Measurements from ENCODE around the gene ERMARD.

ERMARD gene

DNA sequence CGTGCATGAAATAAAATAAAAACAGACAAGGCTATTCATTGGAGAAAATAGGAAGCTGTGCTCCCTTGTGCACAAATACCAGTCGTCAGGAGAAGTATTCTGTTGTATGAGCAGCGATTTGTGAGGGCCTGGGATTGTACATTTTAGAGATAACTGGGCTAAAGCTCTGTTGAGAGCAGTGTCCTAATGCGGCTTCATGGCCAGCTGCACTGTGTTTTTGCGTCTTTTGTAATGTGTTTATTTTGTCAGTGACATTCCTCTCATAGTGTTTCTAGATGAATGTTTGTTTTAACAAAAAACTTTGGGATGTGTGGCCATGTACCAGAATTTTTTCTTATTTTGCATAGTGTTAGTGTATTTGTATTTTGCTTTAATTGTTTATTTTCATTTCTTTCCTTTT lies 14.8 kb downstream of the ERMARD start:
- H3K4me3 ChIP-seq (ENCODE audit: insufficient read depth, low read depth, low read length, poor library complexity, severe bottlenecking), result no peak overlapping the region
- no peaks in the 10 kb centered on the region for H3K4me1 ChIP-seq (ENCODE audit: control insufficient read depth, insufficient read depth, low read length, poor library complexity, severe bottlenecking)
- no peaks in the 10 kb centered on the region for H3K9me3 ChIP-seq (ENCODE audit: control insufficient read depth, low read length)
- DNase-seq, result no peak
- H3K27me3 ChIP-seq (replicated peaks; ENCODE audit: control insufficient read depth, insufficient read depth, low read length, poor library complexity, severe bottlenecking), result no peaks in the 10 kb centered on the region
- no peak overlapping the region for H3K27ac ChIP-seq (ENCODE audit: insufficient read depth, low read length, poor library complexity, severe bottlenecking)
- peaks cover 26% of the 10 kb centered on the region for H3K36me3 ChIP-seq (ENCODE audit: control insufficient read depth, insufficient read depth, low read length)

DNA sequence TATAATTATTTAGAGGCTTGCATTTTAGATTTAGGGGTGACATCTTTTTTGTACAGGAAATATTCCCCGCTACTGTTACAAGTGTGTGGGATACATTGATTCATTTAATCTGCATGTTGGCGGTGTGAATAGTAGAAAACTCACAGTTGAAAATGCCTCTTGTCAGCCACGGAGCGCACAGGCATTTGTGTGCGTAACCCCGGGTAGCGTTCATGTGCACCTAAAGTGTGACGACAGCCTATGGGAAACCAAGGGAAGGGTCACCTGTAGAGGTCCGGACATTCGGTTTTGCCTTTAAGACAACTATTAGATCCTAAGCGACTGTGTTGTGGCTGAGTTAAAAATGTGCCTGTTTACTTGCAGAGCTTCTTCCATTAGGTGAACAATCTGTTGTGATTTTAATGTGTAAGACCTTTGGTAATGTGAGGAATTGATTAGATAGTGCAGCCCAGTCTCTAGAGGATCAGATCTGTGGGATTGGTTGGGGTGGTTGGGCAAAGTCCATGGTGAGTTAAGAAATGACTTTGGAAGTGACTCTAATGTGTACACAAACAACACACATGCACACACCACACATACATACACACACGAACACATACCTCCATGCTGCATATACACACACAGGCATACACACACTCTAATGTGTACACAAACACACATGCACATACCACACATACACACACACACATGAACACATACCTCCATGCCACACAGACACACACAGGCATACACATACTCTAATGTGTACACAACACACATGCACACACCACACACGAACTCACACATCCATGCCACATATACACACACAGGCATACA lies 15.7 kb downstream of the ERMARD start:
- Histone ChIP-seq H3K9me3 (ENCODE audit: control insufficient read depth, low read length) (no peaks in the 10 kb centered on the region), H3K36me3 (ENCODE audit: control insufficient read depth, insufficient read depth, low read length) (peaks cover 29% of the 10 kb centered on the region), H3K4me3 (ENCODE audit: insufficient read depth, low read depth, low read length, poor library complexity, severe bottlenecking) (no peak overlapping the region), H3K27ac (ENCODE audit: insufficient read depth, low read length, poor library complexity, severe bottlenecking) (no peak overlapping the region), H3K4me1 (ENCODE audit: control insufficient read depth, insufficient read depth, low read length, poor library complexity, severe bottlenecking) (no peaks in the 10 kb centered on the region), H3K27me3 (replicated peaks; ENCODE audit: control insufficient read depth, insufficient read depth, low read length, poor library complexity, severe bottlenecking) (no peaks in the 10 kb centered on the region)
- no peak for DNase-seq

- H3K27me3 ChIP-seq (replicated peaks; ENCODE audit: control insufficient read depth, insufficient read depth, low read length, poor library complexity, severe bottlenecking), result no peaks in the 10 kb centered on the region
- H3K36me3 ChIP-seq (ENCODE audit: control insufficient read depth, insufficient read depth, low read length), result peaks cover 32% of the 10 kb centered on the region
- H3K9me3 ChIP-seq (ENCODE audit: control insufficient read depth, low read length), result no peaks in the 10 kb centered on the region
- no peak overlapping the region for H3K4me3 ChIP-seq (ENCODE audit: insufficient read depth, low read depth, low read length, poor library complexity, severe bottlenecking)
- no peak for DNase-seq
- H3K27ac ChIP-seq (ENCODE audit: insufficient read depth, low read length, poor library complexity, severe bottlenecking), result no peak overlapping the region
- H3K4me1 ChIP-seq (ENCODE audit: control insufficient read depth, insufficient read depth, low read length, poor library complexity, severe bottlenecking), result no peaks in the 10 kb centered on the region
Measured at GRCh38 chr6:169774347-169774746, 22.9 kb downstream of the ERMARD start.

GRCh38 chr6:169775321-169775720 lies 23.9 kb downstream of the ERMARD start:
- DNase-seq, result no peak
- no peak overlapping the region for H3K4me3 ChIP-seq (ENCODE audit: insufficient read depth, low read depth, low read length, poor library complexity, severe bottlenecking)
- H3K27me3 ChIP-seq (replicated peaks; ENCODE audit: control insufficient read depth, insufficient read depth, low read length, poor library complexity, severe bottlenecking), result no peaks in the 10 kb centered on the region
- no peaks in the 10 kb centered on the region for H3K4me1 ChIP-seq (ENCODE audit: control insufficient read depth, insufficient read depth, low read length, poor library complexity, severe bottlenecking)
- H3K27ac ChIP-seq (ENCODE audit: insufficient read depth, low read length, poor library complexity, severe bottlenecking), result no peak overlapping the region
- H3K9me3 ChIP-seq (ENCODE audit: control insufficient read depth, low read length), result no peaks in the 10 kb centered on the region
- H3K36me3 ChIP-seq (ENCODE audit: control insufficient read depth, insufficient read depth, low read length), result peaks cover 36% of the 10 kb centered on the region

GRCh38 chr6:169776379-169776778 lies 25.0 kb downstream of the ERMARD start:
- peaks cover 36% of the 10 kb centered on the region for H3K36me3 ChIP-seq (ENCODE audit: control insufficient read depth, insufficient read depth, low read length)

GRCh38 chr6:169777896-169778295 lies 26.5 kb downstream of the ERMARD start:
- Histone ChIP-seq H3K4me1 (ENCODE audit: control insufficient read depth, insufficient read depth, low read length, poor library complexity, severe bottlenecking) (no peaks in the 10 kb centered on the region), H3K27ac (ENCODE audit: insufficient read depth, low read length, poor library complexity, severe bottlenecking) (no peak overlapping the region), H3K36me3 (ENCODE audit: control insufficient read depth, insufficient read depth, low read length) (peaks cover 31% of the 10 kb centered on the region)

More at GRCh38 chr6:169776379-169776778, 25.0 kb downstream of the ERMARD start:
- no peaks in the 10 kb centered on the region for H3K4me1 ChIP-seq (ENCODE audit: control insufficient read depth, insufficient read depth, low read length, poor library complexity, severe bottlenecking)
- DNase-seq, result no peak
- no peaks in the 10 kb centered on the region for H3K9me3 ChIP-seq (ENCODE audit: control insufficient read depth, low read length)
- no peaks in the 10 kb centered on the region for H3K27me3 ChIP-seq (replicated peaks; ENCODE audit: control insufficient read depth, insufficient read depth, low read length, poor library complexity, severe bottlenecking)
- H3K4me3 ChIP-seq (ENCODE audit: insufficient read depth, low read depth, low read length, poor library complexity, severe bottlenecking), result no peak overlapping the region
- H3K27ac ChIP-seq (ENCODE audit: insufficient read depth, low read length, poor library complexity, severe bottlenecking), result no peak overlapping the region

GRCh38 chr6:169778646-169779045 lies 27.2 kb downstream of the ERMARD start:
- no peaks in the 10 kb centered on the region for H3K27me3 ChIP-seq (replicated peaks; ENCODE audit: control insufficient read depth, insufficient read depth, low read length, poor library complexity, severe bottlenecking)
- no peaks in the 10 kb centered on the region for H3K9me3 ChIP-seq (ENCODE audit: control insufficient read depth, low read length)
- no peaks in the 10 kb centered on the region for H3K4me1 ChIP-seq (ENCODE audit: control insufficient read depth, insufficient read depth, low read length, poor library complexity, severe bottlenecking)
- no peak for DNase-seq
- no peak overlapping the region for H3K27ac ChIP-seq (ENCODE audit: insufficient read depth, low read length, poor library complexity, severe bottlenecking)
- H3K4me3 ChIP-seq (ENCODE audit: insufficient read depth, low read depth, low read length, poor library complexity, severe bottlenecking), result no peak overlapping the region
- peaks cover 27% of the 10 kb centered on the region for H3K36me3 ChIP-seq (ENCODE audit: control insufficient read depth, insufficient read depth, low read length)

More at GRCh38 chr6:169777896-169778295, 26.5 kb downstream of the ERMARD start:
- DNase-seq, result no peak
- H3K4me3 ChIP-seq (ENCODE audit: insufficient read depth, low read depth, low read length, poor library complexity, severe bottlenecking), result no peak overlapping the region
- H3K27me3 ChIP-seq (replicated peaks; ENCODE audit: control insufficient read depth, insufficient read depth, low read length, poor library complexity, severe bottlenecking), result no peaks in the 10 kb centered on the region
- H3K9me3 ChIP-seq (ENCODE audit: control insufficient read depth, low read length), result no peaks in the 10 kb centered on the region

GRCh38 chr6:169779092-169779815 lies 27.8 kb downstream of the ERMARD start:
- Histone ChIP-seq H3K27me3 (replicated peaks; ENCODE audit: control insufficient read depth, insufficient read depth, low read length, poor library complexity, severe bottlenecking) (no peaks in the 10 kb centered on the region), H3K36me3 (ENCODE audit: control insufficient read depth, insufficient read depth, low read length) (peaks cover 25% of the 10 kb centered on the region), H3K4me1 (ENCODE audit: control insufficient read depth, insufficient read depth, low read length, poor library complexity, severe bottlenecking) (no peaks in the 10 kb centered on the region), H3K9me3 (ENCODE audit: control insufficient read depth, low read length) (no peaks in the 10 kb centered on the region), H3K27ac (ENCODE audit: insufficient read depth, low read length, poor library complexity, severe bottlenecking) (no peak overlapping the region), H3K4me3 (ENCODE audit: insufficient read depth, low read depth, low read length, poor library complexity, severe bottlenecking) (no peak overlapping the region)
- DNase-seq, result no peak

DNA sequence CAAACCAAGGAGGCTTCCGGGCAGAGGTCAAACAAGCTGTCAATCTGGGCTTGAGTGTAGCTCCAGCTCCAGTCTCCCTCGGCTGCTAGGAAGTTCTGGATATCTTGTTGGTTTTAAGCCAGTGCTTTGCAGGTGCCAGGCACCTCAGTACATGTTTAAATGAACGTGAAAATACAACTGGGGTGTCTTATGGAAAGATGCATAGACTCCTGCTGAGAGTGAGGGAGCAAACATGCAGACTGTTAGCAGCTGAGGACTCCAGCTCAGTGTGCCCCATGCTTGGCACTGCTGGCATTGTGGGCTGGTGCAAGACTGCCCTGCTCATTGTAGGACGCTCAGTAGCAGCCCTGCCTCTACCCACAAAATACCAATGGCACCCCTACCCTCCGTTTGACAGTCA lies 28.5 kb downstream of the ERMARD start:
- Histone ChIP-seq H3K36me3 (ENCODE audit: control insufficient read depth, insufficient read depth, low read length) (peaks cover 22% of the 10 kb centered on the region), H3K4me3 (ENCODE audit: insufficient read depth, low read depth, low read length, poor library complexity, severe bottlenecking) (no peak overlapping the region), H3K4me1 (ENCODE audit: control insufficient read depth, insufficient read depth, low read length, poor library complexity, severe bottlenecking) (no peaks in the 10 kb centered on the region), H3K27me3 (replicated peaks; ENCODE audit: control insufficient read depth, insufficient read depth, low read length, poor library complexity, severe bottlenecking) (no peaks in the 10 kb centered on the region), H3K27ac (ENCODE audit: insufficient read depth, low read length, poor library complexity, severe bottlenecking) (no peak overlapping the region), H3K9me3 (ENCODE audit: control insufficient read depth, low read length) (no peaks in the 10 kb centered on the region)
- DNase-seq, result no peak

DNA sequence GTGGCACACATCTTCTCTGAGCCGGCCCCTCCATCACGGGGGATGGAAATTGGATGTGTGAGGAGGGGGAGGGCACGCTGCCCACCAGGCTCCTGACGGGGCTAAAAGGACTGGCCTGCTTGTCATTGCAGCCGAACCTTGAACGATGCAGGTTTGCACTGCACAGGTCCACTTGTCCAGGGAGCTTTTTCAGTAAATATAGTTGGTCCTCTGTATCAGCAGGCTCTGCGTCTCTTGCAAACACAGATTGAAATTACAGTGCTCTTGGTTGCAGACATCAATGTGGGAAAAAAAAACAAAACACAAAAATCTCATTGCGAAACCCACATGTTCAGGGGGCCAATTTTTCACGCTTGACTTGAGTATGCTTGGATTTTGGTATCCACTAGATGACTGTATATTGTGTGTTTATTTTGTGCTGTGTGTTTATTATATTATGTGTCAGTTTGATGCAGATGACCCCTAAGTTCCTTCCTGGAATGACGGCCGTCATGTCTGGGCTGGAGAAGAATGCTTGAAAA lies 29.2 kb downstream of the ERMARD start:
- no peak for DNase-seq
- Histone ChIP-seq H3K36me3 (ENCODE audit: control insufficient read depth, insufficient read depth, low read length) (peaks cover 21% of the 10 kb centered on the region), H3K27ac (ENCODE audit: insufficient read depth, low read length, poor library complexity, severe bottlenecking) (no peak overlapping the region), H3K9me3 (ENCODE audit: control insufficient read depth, low read length) (no peaks in the 10 kb centered on the region), H3K4me3 (ENCODE audit: insufficient read depth, low read depth, low read length, poor library complexity, severe bottlenecking) (no peak overlapping the region), H3K4me1 (ENCODE audit: control insufficient read depth, insufficient read depth, low read length, poor library complexity, severe bottlenecking) (no peaks in the 10 kb centered on the region), H3K27me3 (replicated peaks; ENCODE audit: control insufficient read depth, insufficient read depth, low read length, poor library complexity, severe bottlenecking) (no peaks in the 10 kb centered on the region)
